GM19468 (cell line): Measurements from ENCODE around the gene ANXA8.

Source experiments
- ATAC-seq: cut with Tn5 transposase; IDR thresholded peaks from one replicate; pipeline ENCODE4 v1.9.1; 2021; ENCODE audit warnings: mild to moderate bottlenecking, moderate library complexity, moderate number of reproducible peaks; ENCODE audit not compliant: unreplicated experiment; ENCODE audit errors: extremely low read depth

The ANXA8 gene

DNA sequence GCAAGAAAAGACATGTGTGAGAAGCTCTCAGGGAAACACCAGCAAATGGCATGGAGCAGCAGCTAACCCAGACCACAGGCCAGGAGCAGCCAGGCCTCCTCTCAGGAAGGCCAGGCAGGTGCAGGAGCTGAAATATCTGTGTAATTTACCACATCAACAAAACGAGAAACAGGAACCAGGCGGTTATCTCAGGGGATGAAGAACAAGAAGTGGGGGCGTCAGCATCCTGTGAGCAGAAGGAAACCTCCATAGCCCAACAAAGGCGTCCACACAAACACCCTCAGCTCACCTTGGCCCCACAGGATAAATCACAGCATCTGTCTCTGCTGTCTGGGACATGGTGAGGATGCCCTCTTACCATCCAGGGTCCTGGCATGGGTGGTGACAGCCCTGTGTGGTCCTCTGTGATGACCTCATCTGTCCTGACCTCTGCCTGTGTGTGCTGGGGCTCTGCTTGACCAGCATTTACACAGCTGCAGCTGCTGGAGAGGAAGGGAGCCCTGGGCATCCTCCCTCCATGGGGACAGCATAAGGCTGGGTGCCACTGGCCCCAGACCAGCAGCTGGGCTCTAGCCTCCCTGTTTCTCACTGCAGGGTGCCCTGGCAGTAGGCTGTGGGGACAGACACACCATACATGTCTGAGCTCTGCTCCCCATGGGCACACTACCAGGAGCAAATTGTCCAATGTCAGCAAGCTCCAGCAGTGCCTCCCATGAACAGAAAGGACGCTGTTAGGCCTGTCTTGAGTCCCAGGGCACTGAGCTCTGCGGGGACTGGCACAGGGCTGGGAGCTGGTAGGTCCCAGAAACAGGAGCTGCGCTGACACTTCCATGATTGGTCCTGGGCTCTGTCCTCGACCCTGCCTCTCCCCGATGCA lies 34.6 kb downstream of the ANXA8 start:
- ATAC-seq: no peak

- no peak for ATAC-seq
Observed at GRCh38 chr10:47447705-47448104, 36.2 kb downstream of the ANXA8 start.

DNA sequence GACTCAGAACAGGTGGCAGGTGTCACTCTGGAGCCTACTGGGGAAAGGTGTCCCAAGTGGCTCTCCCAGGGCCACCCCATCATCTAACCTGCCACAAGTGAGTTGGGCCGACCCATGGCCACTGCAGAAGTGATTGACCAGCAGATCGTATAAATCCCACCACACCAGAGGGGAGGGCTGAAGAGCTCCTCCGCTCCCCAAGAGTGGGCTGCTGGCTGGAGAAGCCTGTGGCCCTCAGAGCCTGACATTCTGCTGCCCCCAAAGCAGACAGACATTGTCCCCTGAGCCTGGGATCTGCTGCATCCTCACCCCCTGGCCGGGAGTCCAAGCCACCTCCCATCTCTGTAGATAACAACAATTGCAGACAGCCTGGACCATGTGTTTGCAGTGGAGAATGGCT lies 36.7 kb downstream of the ANXA8 start:
- no peak for ATAC-seq

- no peak for ATAC-seq
Observed at GRCh38 chr10:47445720-47446119, 38.2 kb downstream of the ANXA8 start.

DNA sequence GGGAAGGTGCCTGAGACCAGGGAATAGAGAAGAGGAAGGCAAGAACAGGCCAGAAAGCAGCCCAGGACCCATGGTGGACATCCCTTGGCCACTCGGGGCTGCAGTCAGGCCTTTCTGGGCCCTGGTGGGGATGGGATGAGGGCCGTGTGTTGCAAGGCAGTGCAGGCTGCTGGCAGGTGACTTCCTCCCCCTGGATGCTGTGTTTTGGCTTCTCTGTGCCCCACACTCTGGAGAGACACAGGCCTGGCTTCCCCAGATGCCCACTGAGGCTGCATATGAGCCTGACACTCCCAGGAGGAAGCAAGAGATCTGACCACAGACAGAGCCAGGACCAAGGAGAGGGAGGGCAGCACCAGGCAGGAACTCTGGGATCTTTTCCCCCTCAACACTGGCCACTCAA lies 39.9 kb downstream of the ANXA8 start:
- ATAC-seq: no peak

GRCh38 chr10:47443145-47443544 lies 40.8 kb downstream of the ANXA8 start:
- no peak for ATAC-seq

DNA sequence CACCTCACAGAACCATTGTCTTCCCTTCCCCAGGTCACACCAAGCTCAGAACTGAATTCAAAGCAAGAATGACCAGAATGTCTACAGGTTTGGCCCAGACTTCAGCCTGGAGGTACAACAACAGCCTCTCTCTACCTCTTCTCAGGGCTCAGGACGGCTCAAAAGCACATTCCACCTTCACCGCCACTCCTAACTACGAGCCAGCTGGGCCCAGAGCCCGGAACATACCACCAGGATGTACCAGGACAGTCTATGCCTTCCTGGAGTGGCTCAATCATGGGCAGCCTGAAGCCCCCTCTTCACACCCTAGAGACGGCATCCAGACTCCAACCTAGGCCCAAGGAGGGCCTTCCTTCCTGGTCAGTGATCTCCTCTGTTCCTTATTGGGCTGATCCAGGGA lies 41.6 kb downstream of the ANXA8 start:
- ATAC-seq: no peak

DNA sequence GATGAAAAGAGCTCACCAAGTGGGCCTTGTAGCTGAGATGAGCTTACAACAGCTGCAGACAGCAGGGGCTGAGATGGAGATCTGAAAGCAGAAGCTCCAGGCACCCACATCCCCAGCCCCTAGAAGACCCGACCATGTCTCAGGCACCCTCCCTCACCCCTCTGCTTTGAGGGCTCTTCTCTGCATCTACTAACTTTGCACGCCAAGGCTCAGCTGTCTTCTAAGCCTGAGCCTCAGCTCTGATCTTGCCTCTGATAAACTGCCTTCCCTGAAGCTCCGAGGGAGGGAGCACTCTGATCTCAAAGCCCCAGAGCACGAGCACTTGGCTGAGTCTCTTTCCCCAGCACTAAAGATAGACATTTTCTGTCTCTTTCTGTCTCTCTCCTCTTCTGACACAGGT lies 42.0 kb downstream of the ANXA8 start:
- no peak for ATAC-seq

- ATAC-seq: no peak
Observed at GRCh38 chr10:47440207-47440606, 43.7 kb downstream of the ANXA8 start.

GRCh38 chr10:47438857-47439474 lies 44.9 kb downstream of the ANXA8 start:
- ATAC-seq: no peak

GRCh38 chr10:47435081-47435480 lies 48.8 kb downstream of the ANXA8 start:
- no peak for ATAC-seq

DNA sequence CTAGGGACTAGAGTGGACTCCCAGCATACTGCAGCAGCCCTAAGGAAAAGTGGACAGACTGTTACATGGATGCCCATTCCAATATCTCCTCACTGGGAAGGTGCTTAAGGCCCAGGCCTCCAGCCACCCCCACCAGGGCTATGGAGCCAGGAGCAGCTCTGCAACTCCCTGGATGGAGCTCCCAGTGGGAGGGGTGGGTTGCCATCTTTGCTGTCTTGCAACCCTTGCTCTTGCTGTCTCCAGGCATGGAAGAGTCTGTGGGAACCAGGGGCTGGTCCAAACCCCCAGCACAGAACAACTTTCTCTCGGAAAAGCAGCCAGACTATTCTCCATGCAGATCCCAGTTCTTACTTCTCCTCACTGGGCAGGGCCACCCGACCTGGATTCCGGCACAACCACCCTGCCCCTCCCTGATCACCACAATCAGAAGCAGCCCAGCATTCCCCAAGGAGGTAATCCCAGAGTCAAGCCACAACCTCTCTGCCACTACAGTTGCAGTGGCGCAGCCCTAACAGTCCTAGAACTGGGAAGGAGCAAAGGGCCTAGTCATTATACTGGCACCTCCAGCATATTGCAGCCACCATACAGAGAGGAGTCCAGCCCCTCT lies 58.0 kb downstream of the ANXA8 start:
- no peak for ATAC-seq

DNA sequence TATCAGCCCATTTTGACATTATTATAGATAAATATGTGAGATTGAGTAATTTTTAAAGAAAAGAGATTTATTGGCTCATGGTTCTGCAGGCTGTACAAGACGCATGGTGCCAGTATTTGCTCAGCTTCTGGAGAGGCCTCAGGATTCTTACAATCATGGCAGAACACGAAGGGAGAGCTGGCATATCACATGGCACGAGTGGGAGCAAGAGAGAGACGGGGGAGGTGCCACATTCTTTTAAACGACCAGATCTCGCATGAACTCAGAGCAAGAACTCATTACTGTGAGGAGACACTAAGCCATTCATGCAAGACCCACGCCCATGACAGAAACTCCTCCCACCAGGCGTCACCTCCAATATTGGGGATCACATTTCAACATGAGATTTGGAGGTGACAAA lies 59.7 kb downstream of the ANXA8 start:
- ATAC-seq: no peak

- ATAC-seq: no peak
Observed at GRCh38 chr10:47423476-47423875, 60.4 kb downstream of the ANXA8 start.

DNA sequence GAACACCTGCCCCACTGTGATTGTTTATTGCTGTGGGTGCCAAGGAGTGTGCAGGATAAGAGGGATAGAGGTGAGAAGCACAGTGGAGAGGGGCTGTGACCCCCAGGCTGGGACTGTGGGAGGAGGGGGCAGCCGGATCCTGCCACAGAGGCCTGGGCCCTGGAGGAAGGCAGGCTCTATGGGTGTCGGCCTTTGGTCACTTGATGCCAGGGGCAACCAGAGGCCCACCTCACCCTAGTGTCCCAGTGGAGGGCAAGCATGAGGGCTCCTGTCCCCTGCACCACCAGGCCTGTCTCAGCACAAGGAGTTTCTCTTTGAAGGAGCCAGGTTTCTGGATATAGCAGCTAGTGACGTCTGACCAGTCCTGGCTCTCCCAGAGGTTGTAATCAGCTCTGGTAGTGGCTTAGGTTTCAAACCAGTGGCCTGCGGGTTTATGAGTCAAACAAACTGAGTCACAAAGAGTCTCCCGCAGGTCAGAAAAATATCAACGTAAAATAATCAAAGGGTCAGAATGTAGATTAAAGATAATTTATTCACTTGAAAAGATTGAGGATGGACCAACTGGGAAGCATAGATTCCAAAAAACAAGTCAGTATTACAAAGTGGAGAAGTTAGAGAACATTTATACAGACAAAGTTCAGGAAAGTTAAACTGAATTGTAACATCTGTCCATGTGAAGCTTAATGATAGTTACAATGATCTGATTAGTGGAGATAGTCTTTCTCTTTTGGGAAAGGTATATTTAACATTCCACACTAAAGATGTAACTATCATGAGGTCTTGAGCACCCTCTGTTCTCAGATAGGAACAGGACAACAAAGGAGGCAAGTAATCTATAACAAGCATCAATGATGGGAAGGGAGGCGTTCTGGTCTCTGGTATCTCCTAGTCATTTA lies 62.6 kb downstream of the ANXA8 start:
- ATAC-seq: no peak

DNA sequence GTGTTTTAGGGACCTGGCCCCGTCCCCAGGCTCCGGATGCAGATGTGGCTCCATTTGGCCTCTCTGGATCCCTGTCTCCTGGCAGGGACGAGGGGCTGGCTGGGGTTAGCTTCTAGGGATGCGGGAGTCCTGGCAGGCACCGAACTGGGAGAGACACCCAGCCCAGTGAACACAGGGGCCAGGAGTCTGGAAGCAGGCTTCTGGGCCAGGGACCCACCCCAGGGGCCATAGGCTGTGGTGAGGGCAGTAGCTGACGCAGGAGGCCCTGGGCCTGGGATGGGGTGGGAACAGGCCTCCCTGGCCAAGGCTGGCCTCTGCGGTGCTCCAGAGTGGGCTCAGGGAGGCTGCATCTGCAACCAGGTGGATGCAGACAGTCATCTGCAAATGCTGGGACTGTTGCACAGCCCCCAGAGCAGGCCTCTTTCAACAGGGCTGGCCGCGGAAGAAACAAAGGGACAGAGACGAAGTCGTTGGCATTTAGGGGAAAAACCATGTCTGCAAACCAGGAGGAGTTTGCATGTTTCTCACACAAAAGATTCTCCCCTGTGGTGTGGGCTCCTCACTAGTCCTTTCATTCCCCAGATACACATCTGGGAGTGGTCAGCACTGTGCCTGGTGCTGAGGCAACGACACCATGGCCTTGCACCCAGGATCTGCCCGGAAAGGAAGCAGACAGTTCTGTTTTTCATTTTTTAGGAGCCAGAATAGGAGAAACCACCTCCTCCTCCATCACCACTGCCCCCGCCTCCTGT lies 63.4 kb downstream of the ANXA8 start:
- no peak for ATAC-seq

GRCh38 chr10:47419421-47419820 lies 64.5 kb downstream of the ANXA8 start:
- no peak for ATAC-seq

DNA sequence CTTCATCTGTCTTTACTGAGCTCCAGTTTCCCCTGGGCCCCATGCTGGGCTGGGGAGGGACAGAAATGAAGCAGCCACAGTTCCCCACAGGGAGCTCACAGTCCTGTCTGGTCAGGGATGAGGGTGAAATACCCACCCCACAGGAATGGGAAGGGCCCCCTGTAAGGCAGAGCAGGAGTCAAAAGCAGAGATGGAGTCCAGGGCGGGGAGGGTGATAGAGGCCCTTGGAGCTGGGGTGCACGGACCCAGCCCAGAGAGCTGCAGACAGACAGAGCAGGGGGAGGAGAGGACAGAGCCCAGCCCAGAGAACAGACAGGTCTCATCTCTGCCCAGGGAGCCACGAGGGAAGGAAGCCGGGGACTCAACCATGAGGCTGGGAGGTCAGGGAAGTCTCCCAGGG lies 64.9 kb downstream of the ANXA8 start:
- no peak for ATAC-seq

DNA sequence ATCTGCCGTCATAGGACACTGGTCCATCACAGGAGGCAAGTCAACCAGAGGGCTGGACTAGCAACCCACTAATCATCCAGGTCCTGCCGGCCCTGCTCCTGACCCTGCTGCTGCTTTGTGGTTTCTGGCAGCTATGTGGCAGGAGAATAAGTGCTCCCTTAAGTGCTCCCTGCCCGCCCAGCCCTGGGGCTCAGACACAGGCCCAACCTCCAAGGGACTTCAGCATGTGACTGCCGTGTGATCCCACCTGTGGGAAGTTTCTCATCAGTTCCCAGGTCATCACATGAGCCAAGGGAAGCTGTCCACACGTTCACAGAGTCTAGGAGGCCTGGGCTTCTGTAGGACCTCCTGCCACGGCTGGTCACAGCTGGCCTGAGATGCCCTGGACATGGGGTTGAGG lies 65.6 kb downstream of the ANXA8 start:
- no peak for ATAC-seq
